HFF-Myc (cell line): ENCODE data around the gene BLACAT1.
A peak's percentile ranks its signal among the peaks of the same experiment; 100 is the strongest.

Source experiments
- DNase-seq: peaks from one replicate; pipeline ENCODE4 v3.0.0-alpha.2; 2011; ENCODE audit warnings: low read depth; ENCODE audit errors: extremely low read depth
- H3K4me3 ChIP-seq: replicated peaks from 2 replicates; pipeline ENCODE4 v1.5.1; 2011; ENCODE audit warnings: low read depth, mild to moderate bottlenecking, control low read depth, low read length
- TF ChIP-seq, protein P1 (sequence below): IDR thresholded peaks from 2 replicates; pipeline ENCODE4 v1.5.1; 2012; ENCODE audit warnings: mild to moderate bottlenecking, low read depth, low read length, control low read depth; ENCODE audit errors: missing control alignments

Gene BLACAT1

DNA sequence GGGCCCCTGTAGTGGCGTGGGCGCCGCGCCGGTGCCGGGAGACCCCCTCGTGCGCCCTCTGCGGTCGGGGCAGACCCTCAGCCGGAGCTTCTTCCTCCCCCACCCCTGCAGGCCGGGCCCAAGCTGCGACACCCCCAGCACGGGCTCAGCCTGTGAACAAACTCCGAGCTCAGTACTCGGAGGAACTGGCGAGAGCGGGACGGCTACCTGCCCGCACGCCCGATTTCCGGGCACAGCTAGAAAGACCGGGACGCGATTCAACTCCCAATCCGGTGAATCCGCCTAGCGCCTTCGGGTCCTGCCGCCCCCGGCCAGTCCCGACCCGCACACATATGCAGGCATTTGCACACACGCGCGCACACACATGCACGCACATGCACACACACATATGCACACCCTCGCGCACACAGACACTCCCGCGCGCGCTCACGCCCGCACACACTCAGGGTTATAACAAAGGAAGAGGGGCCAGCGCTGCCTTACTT is 580 bp upstream of the BLACAT1 start:
- TF ChIP-seq, protein P1, sequence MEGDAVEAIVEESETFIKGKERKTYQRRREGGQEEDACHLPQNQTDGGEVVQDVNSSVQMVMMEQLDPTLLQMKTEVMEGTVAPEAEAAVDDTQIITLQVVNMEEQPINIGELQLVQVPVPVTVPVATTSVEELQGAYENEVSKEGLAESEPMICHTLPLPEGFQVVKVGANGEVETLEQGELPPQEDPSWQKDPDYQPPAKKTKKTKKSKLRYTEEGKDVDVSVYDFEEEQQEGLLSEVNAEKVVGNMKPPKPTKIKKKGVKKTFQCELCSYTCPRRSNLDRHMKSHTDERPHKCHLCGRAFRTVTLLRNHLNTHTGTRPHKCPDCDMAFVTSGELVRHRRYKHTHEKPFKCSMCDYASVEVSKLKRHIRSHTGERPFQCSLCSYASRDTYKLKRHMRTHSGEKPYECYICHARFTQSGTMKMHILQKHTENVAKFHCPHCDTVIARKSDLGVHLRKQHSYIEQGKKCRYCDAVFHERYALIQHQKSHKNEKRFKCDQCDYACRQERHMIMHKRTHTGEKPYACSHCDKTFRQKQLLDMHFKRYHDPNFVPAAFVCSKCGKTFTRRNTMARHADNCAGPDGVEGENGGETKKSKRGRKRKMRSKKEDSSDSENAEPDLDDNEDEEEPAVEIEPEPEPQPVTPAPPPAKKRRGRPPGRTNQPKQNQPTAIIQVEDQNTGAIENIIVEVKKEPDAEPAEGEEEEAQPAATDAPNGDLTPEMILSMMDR: no peak
- no peak overlapping the region for H3K4me3 ChIP-seq
- DNase-seq: no peak

DNA sequence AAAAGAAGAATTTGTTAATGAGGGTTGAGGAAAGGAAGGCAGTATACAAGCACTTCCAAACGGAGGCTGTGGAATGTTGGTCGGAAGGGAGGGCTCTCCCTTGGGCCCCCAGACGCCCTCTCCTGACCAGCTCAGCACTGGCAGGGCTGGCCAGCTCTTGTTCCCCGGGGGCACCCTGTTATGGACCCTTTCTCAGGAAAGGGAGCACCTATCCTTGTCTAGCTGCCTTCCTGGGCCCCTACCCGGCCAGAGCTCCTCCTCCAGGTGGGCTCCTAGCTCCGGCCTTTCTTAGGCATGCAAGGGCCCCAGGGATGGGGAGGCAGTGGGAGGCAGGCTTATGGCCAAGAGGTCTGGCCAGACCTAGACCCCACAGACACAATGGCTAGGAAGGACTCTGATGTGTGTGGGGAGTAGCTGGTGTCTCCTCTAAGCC is 926 bp downstream of the BLACAT1 start:
- H3K4me3 ChIP-seq: no peak overlapping the region
- TF ChIP-seq, protein P1: peak; percentile 3
- no peak for DNase-seq

DNA sequence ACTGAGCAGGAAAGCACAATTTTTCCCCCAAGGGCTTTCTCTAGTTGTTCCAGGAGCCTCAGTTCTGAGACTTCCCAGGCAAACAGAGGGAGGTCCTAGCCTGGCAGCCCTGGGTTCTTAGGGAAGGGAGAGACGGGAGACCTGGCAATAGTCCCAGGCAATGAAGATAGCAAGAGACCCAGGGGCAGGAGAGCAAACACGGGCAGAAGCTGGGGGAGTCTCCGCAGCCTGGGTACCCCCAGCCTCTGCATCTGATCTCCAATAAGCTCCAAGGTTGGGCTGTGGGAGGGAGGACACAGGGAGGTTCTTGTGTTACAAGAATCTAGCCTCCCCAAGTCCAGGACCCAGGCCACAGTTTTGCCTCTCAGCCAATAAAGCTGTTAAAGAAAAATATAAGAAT is 2.4 kb downstream of the BLACAT1 start:
- no peak for DNase-seq
- H3K4me3 ChIP-seq: no peak overlapping the region
- TF ChIP-seq, protein P1: no peak

DNA sequence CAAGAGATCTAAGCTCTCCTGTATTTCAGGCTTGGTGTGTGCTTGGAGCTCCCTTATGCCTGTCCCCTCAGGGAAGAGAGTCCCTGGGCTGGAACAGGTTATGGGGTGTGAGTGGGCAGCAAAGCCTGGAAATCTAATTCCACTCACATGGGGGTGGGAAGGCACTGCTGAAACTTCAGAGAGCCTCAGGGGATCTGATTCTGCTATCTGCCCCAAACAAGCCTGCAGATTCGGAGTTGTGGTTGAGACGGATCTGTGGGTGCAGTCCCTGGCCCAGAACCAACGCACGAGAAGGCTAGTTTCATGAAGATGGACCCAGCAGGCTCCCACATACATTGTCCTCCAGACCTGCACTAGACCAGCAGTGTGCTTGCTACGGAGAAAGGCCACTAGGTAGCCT is 2.9 kb downstream of the BLACAT1 start:
- TF ChIP-seq, protein P1: no peak
- no peak overlapping the region for H3K4me3 ChIP-seq
- DNase-seq: no peak

DNA sequence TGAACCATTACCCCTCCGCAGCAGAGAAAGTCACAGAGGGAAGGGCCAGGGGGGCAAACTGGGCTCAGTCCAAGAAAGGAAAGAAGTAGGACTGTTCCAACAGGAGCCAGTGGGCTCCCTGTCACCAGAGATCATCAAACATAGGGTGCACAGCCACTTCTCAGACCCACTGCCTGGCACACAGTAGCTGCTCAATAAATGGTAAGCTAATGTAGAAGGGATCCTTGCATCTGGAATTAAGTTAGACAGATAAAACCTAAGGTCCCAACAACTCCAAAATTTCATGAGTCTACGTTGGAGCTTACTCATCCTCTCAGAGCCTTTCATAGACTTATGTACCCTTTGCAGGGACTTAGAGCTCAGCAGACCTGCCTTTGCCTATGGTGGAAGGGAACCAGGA is 3.5 kb downstream of the BLACAT1 start:
- no peak overlapping the region for H3K4me3 ChIP-seq
- TF ChIP-seq, protein P1: no peak
- DNase-seq: no peak

DNA sequence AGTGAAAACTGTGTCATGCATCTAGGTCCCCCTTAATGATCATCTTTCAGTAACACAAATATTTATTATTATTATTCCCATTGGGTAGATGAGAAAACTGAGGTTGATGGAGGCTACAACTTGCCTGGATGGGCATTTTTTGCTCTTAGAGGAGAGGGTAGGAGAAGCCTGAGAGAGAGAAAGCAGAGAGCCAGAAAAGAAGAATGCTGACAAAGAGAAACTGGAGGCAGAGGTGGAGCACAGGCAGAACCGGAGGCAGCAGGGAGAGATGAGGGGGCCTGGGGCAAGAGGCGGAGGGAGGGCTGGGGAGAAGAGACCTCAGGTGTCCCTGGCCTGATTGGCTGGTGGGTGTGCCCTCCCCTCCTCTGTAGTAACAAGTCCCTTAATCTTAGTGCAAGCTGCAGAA is 4.1 kb downstream of the BLACAT1 start:
- TF ChIP-seq, protein P1: no peak
- no peak overlapping the region for H3K4me3 ChIP-seq
- no peak for DNase-seq

DNA sequence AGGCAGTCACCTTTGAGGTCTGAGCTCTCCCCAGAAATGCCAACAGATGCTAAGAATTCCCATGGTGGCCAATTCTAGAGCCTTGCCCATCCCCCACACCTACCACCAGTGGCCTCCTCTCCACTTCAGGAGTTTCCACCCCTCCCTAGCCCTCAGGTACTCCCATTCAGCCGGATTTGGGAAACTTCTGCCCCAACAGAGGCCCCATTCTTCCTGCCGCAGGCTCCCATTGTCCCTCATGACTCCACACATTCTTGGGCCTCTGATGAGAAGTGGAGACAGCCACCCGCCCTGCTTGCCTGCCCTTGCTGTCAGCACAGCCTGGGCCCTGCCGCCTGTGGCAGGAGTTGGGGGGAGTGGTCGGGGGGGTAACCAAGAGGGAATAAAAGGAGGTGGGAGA is 4.6 kb downstream of the BLACAT1 start:
- TF ChIP-seq, protein P1: no peak
- H3K4me3 ChIP-seq: no peak overlapping the region
- DNase-seq: no peak
